Esophagus squamous epithelium (tissue), 5 donors: Measurements from ENCODE around the gene USH2A. TPM values are rescaled to one million over a fixed set of nuclear protein-coding genes. Genes with fewer than 3 reads are reported as not detected.

Experiments
- DNase-seq: peaks from one replicate; lab custom pipeline; 2025; lab: John Stamatoyannopoulos, UW
- H3K27ac ChIP-seq, 4 donors: fragments of 200-600 bp; sonication (generic); one replicate each; pipeline ENCODE4 v1.5.1; 2016 to 2019; ENCODE audit warnings: mild to moderate bottlenecking in 1 of 4
- H3K27me3 ChIP-seq, 4 donors: fragments of 200-600 bp; sonication (generic); 1 replicate in 3 of 4; 2 replicates in 1 of 4; pipeline versions ENCODE4 v1.5.1 to v1.6.0; 2017 to 2021; ENCODE audit warnings: antibody characterized with exemption in 1 of 4
- H3K36me3 ChIP-seq, 3 donors: fragments of 200-600 bp; sonication (generic); one replicate each; pipeline ENCODE4 v1.5.1; 2016 to 2019
- H3K4me1 ChIP-seq, 3 donors: fragments of 200-600 bp; sonication (generic); one replicate each; pipeline ENCODE4 v1.5.1; 2017 to 2019
- H3K4me3 ChIP-seq, 4 donors: fragments of 200-600 bp; sonication (generic); 1 replicate in 3 of 4; 2 replicates in 1 of 4; pipeline ENCODE4 v1.5.1; 2016 to 2019; ENCODE audit warnings: mild to moderate bottlenecking in 2 of 4, moderate library complexity in 1 of 4
- H3K9me3 ChIP-seq, 3 donors: fragments of 200-600 bp; sonication (generic); one replicate each; pipeline ENCODE4 v1.5.1; 2016 to 2019
- POLR2A ChIP-seq, 4 donors: fragments of 450-650 bp; IDR thresholded peaks; one replicate each; pipeline ENCODE4 v1.6.1; 2017; ENCODE audit warnings: antibody characterized with exemption in 4 of 4, mild to moderate bottlenecking in 4 of 4, moderate library complexity in 3 of 4
- WGBS, 2 donors: methylation state at CpG; one replicate each; pipeline ENCODE4 v1.1.5; 2018; 5-methylcytosine and 5-hydroxymethylcytosine counted together
- intact Hi-C: fragments of 100-400 bp; cut with DNase I; formaldehyde crosslinking; loops from one replicate; pipeline ENCODE4 v1.15.0; 2022
- total RNA-seq, 4 donors: library from RNA; depleted of rRNA; stranded (reverse); fragments of >200 nt; gene quantifications; one replicate each; pipeline ENCODE4 v1.1.0, GENCODE V29; 2016
- TF ChIP-seq, protein P1 (sequence below), 6 experiments: fragments of 450-650 bp in 4 of 6; fragments of 200-600 bp in 2 of 6; sonication (generic) in 2 of 6; IDR thresholded peaks; one replicate each; pipeline ENCODE4 v1.5.1; 2016 to 2019; ENCODE audit warnings: antibody characterized with exemption in 6 of 6, mild to moderate bottlenecking in 4 of 6, moderate library complexity in 4 of 6
- donor health status: DM: yes; HTN: yes; CAD: no.

Gene USH2A
- total RNA-seq, 4 donors from 2014 or later, result under 0.01 TPM; not detected in 3

GRCh38 chr1:216453777-216454176 is 30.5 kb upstream of the USH2A start:
- peaks cover 0 to 10% (median 0%) of the 10 kb centered on the region in 3 donors for H3K4me1 ChIP-seq
- no peaks in the 10 kb centered on the region for H3K36me3 ChIP-seq
- no peak overlapping the region for H3K27ac ChIP-seq
- DNase-seq, result no peak
- intact Hi-C loops, result no loop called here
- H3K27me3 ChIP-seq, result no peaks in the 10 kb centered on the region
- no peak for TF ChIP-seq POLR2A (IDR thresholded peaks at IDR 0.05)
- TF ChIP-seq, protein P1, sequence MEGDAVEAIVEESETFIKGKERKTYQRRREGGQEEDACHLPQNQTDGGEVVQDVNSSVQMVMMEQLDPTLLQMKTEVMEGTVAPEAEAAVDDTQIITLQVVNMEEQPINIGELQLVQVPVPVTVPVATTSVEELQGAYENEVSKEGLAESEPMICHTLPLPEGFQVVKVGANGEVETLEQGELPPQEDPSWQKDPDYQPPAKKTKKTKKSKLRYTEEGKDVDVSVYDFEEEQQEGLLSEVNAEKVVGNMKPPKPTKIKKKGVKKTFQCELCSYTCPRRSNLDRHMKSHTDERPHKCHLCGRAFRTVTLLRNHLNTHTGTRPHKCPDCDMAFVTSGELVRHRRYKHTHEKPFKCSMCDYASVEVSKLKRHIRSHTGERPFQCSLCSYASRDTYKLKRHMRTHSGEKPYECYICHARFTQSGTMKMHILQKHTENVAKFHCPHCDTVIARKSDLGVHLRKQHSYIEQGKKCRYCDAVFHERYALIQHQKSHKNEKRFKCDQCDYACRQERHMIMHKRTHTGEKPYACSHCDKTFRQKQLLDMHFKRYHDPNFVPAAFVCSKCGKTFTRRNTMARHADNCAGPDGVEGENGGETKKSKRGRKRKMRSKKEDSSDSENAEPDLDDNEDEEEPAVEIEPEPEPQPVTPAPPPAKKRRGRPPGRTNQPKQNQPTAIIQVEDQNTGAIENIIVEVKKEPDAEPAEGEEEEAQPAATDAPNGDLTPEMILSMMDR (IDR thresholded peaks at IDR 0.05), result no peak
- H3K9me3 ChIP-seq, result no peaks in the 10 kb centered on the region
- H3K4me3 ChIP-seq, result no peak overlapping the region
- WGBS, 2 donors, result 50 to 59% methylated on average over 2 of the region's 2 CpGs

DNA sequence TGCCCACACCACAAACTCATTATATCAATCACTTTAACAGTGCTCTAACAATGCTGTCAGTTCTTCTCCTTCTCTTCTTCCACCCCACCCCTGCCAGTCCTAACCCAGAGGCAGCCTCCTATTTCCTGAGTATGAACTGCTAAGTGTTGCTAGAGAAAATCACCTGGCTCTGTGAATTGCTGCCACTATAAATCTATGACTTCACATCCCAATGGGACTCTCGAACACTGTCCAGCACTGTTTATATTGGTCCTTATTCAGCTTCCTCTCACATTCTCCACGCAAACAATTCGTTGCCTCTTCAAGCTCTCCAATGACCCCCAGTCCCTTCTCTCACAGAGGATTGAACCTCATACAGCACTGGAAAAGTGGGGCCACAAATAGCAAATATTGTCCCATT is 27.0 kb upstream of the USH2A start:
- Histone ChIP-seq H3K4me3 (no peak overlapping the region), H3K36me3 (no peaks in the 10 kb centered on the region), H3K27me3 (no peaks in the 10 kb centered on the region), H3K9me3 (no peaks in the 10 kb centered on the region), H3K27ac (no peak overlapping the region), H3K4me1 (no peaks in the 10 kb centered on the region)
- no peak for TF ChIP-seq POLR2A (IDR thresholded peaks at IDR 0.05)
- TF ChIP-seq, protein P1 (IDR thresholded peaks at IDR 0.05), result no peak
- intact Hi-C loops, result no loop called here
- WGBS, 2 donors, result 69 to 74% methylated on average over 3 of the region's 3 CpGs
- DNase-seq, result no peak

DNA sequence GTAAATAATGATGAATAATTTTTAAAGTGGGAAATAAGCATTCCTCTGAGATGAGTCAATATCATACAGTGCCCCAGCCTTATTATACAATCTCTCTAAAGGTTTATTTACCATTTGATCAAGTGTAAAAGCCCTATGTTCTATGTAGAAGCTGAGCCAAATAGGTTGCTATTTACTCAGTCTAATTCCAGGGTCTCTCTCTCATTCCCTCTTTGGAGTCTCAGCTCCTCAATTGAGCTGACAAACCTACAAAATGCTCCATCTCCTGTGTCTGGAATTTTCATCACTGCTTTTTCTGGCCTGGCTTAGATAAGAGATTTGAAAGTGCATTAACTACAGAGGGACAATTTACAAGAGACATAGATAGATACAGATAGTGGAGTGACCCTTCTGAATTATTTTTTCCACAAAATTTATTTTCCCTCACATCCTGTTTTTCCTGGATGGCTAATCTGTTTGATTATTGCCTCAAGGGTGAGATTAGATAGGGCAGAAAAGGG is 24.8 kb upstream of the USH2A start:
- Histone ChIP-seq H3K27me3 (no peaks in the 10 kb centered on the region), H3K9me3 (no peaks in the 10 kb centered on the region), H3K36me3 (no peaks in the 10 kb centered on the region), H3K4me3 (no peak overlapping the region), H3K4me1 (no peaks in the 10 kb centered on the region), H3K27ac (no peak overlapping the region)
- TF ChIP-seq, protein P1 (IDR thresholded peaks at IDR 0.05), result no peak
- TF ChIP-seq POLR2A (IDR thresholded peaks at IDR 0.05), result no peak
- no peak for DNase-seq
- intact Hi-C loops, result no loop called here

DNA sequence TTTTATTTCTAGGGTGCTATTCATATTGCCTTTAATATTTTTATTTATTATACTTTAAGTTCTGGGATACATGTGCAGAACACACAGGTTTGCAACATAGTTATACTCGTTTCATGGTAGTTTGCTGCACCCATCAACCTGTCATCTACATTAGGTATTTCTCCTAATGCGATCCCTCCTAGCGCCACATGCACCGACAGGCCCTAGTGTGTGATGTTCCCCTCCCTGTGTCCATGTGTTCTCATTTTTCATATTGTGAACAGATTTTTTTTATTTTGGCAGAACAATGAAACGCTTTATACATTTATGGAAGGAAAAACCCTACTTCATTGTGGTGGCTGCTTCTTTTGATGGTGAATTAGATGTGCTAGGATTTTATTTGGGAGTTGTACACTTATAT is 14.4 kb upstream of the USH2A start:
- H3K4me3 ChIP-seq, result no peak overlapping the region
- no peaks in the 10 kb centered on the region for H3K36me3 ChIP-seq
- no peak for DNase-seq
- intact Hi-C loops, result no loop called here
- TF ChIP-seq, protein P1 (IDR thresholded peaks at IDR 0.05), result no peak
- no peak for TF ChIP-seq POLR2A (IDR thresholded peaks at IDR 0.05)
- no peaks in the 10 kb centered on the region for H3K27me3 ChIP-seq
- no peaks in the 10 kb centered on the region for H3K4me1 ChIP-seq
- H3K9me3 ChIP-seq, result no peaks in the 10 kb centered on the region
- no peak overlapping the region for H3K27ac ChIP-seq
- 54 to 57% methylated on average over 5 of the region's 5 CpGs for WGBS, 2 donors

GRCh38 chr1:216434232-216434631 is 11.0 kb upstream of the USH2A start:
- no peak overlapping the region for H3K4me3 ChIP-seq
- H3K27ac ChIP-seq, result no peak overlapping the region
- TF ChIP-seq, protein P1 (IDR thresholded peaks at IDR 0.05), result no peak
- no peak for TF ChIP-seq POLR2A (IDR thresholded peaks at IDR 0.05)
- H3K9me3 ChIP-seq, result no peaks in the 10 kb centered on the region
- intact Hi-C loops, result no loop called here
- H3K27me3 ChIP-seq, result no peaks in the 10 kb centered on the region
- DNase-seq, result no peak
- H3K4me1 ChIP-seq, result no peaks in the 10 kb centered on the region
- no peaks in the 10 kb centered on the region for H3K36me3 ChIP-seq
